Measurements from ENCODE around the gene SNAI3. TPM values are rescaled to one million over a fixed set of nuclear protein-coding genes. Genes with fewer than 3 reads are reported as not detected.

SNAI3 gene
- total RNA-seq, 2 donors from 2014 or later = 0.27 TPM; not detected in 1

- Histone ChIP-seq H3K27ac (no peak overlapping the region), H3K27me3 (replicated peaks; ENCODE audit: insufficient read depth) (peaks cover 7% of the 10 kb centered on the region), H3K36me3 (no peaks in the 10 kb centered on the region), H3K4me1 (ENCODE audit: control insufficient read depth in 1 of 2, low read depth in 2 of 2) (no peaks in the 10 kb centered on the region), H3K9me3 (no peaks in the 10 kb centered on the region), H3K4me3 (no peak overlapping the region)
- TF ChIP-seq CTCF (IDR thresholded peaks at IDR 0.05) = no peak
- ATAC-seq (ENCODE audit: insufficient number of reproducible peaks, low FRiP score, low read depth) (no peak), DNase-seq (ENCODE audit: low spot score) (no peak)
Measured at GRCh38 chr16:88640498-88641247, 45.6 kb downstream of the SNAI3 start.

- no peak overlapping the region for H3K27ac ChIP-seq
- H3K36me3 ChIP-seq = no peaks in the 10 kb centered on the region
- H3K27me3 ChIP-seq (replicated peaks; ENCODE audit: insufficient read depth) = peaks cover 7% of the 10 kb centered on the region
- H3K4me3 ChIP-seq = no peak overlapping the region
- TF ChIP-seq CTCF (IDR thresholded peaks at IDR 0.05) = no peak
- no peaks in the 10 kb centered on the region for H3K4me1 ChIP-seq (ENCODE audit: control insufficient read depth in 1 of 2, low read depth in 2 of 2)
- no peak for DNase-seq (ENCODE audit: low spot score)
- ATAC-seq (ENCODE audit: insufficient number of reproducible peaks, low FRiP score, low read depth) = no peak
- no peaks in the 10 kb centered on the region for H3K9me3 ChIP-seq
Measured at GRCh38 chr16:88640039-88640495, 46.2 kb downstream of the SNAI3 start.

- Histone ChIP-seq H3K9me3 (no peaks in the 10 kb centered on the region), H3K27me3 (replicated peaks; ENCODE audit: insufficient read depth) (peaks cover 7% of the 10 kb centered on the region), H3K36me3 (no peaks in the 10 kb centered on the region), H3K4me3 (no peak overlapping the region), H3K4me1 (ENCODE audit: control insufficient read depth in 1 of 2, low read depth in 2 of 2) (peaks cover 0 to 6% of the 10 kb centered on the region in 2 donors), H3K27ac (no peak overlapping the region)
- ATAC-seq (ENCODE audit: insufficient number of reproducible peaks, low FRiP score, low read depth) (no peak), DNase-seq (ENCODE audit: low spot score) (no peak)
- TF ChIP-seq CTCF (IDR thresholded peaks at IDR 0.05) = no peak
Measured at GRCh38 chr16:88639231-88640038, 46.9 kb downstream of the SNAI3 start.

DNA sequence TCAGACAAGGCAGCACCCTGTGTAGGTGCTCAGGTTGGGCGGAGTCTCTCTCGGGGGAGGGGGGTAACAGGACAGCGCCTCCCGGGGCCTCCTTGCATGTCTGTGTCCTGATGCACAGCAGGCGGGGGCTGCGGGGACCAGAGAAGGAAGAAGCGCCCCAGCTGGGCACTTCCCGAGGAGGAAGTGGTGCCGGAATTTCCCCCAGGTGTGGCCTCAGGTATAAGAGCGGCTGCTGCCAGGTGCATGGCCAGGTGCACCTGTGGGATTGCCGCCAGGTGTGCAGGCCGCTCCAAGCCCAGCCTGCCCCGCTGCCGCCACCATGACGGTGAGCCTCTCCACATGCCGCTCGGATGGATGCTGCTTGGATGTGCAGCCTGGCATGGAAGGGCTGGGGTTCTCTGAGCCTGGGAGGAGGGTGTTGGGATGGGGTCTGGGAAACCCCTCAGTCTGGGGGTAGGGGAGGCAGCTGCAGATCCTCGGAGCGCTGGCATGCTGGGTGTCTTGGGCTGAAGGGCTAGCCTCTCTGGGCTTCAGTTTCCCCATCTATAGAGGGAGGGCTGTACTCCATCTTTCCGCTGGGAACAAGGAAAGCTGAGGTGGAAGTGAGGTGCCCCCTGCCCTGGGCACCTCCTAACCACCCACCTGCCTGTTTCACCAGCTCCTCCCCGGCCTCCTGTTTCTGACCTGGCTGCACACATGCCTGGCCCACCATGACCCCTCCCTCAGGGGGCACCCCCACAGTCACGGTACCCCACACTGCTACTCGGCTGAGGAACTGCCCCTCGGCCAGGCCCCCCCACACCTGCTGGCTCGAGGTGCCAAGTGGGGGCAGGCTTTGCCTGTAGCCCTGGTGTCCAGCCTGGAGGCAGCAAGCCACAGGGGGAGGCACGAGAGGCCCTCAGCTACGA lies 47.7 kb downstream of the SNAI3 start, which contains the start of gene IL17C:
Gene IL17C, plus strand, starts transcription at position 250 of the 908 bp plus-strand sequence. Its CDS starts 70 bp downstream, at position 320.
- H3K27me3 ChIP-seq (replicated peaks; ENCODE audit: insufficient read depth) = peaks cover 7% of the 10 kb centered on the region
- no peak within 1 kb of the TSS for H3K27ac ChIP-seq
- no peak for TF ChIP-seq CTCF (IDR thresholded peaks at IDR 0.05)
- no peaks in the 10 kb centered on the region for H3K36me3 ChIP-seq
- ATAC-seq (ENCODE audit: insufficient number of reproducible peaks, low FRiP score, low read depth) = no peak
- peaks cover 0 to 10% of the 10 kb centered on the region in 2 donors for H3K4me1 ChIP-seq (ENCODE audit: control insufficient read depth in 1 of 2, low read depth in 2 of 2)
- DNase-seq (ENCODE audit: low spot score) = no peak
- H3K9me3 ChIP-seq = no peaks in the 10 kb centered on the region
- H3K4me3 ChIP-seq = no peak within 1 kb of the TSS
